Peyer's patch (tissue), 4 donors: Measurements from ENCODE around the gene DHX16. TPM values are rescaled to one million over a fixed set of nuclear protein-coding genes. Genes with fewer than 3 reads are reported as not detected.
A peak's percentile ranks its signal among the peaks of the same experiment; 100 is the strongest.
"Not testable (repeated sequence)": the region's sequence is repeated elsewhere in the genome, so short reads cannot be mapped to it uniquely, and the experiment has no call there.

ENCODE experiments used
- DNase-seq, 3 donors: peaks; one replicate each; pipeline ENCODE4 v3.0.0-alpha.2; 2017 to 2019
- H3K27ac ChIP-seq, 4 donors: fragments of 200-600 bp; sonication (generic); one replicate each; pipeline ENCODE4 v1.5.1; 2016 to 2019
- H3K27me3 ChIP-seq, 2 donors: fragments of 200-600 bp; sonication (generic); one replicate each; pipeline ENCODE4 v1.5.1; 2019
- H3K36me3 ChIP-seq, 3 donors: fragments of 200-600 bp; sonication (generic); one replicate each; pipeline ENCODE4 v1.5.1; 2016 to 2019
- H3K4me1 ChIP-seq, 4 donors: fragments of 200-600 bp; sonication (generic); one replicate each; pipeline ENCODE4 v1.5.1; 2016 to 2019
- H3K4me3 ChIP-seq, 4 donors: fragments of 200-600 bp; sonication (generic); 1 replicate in 3 of 4; 2 replicates in 1 of 4; pipeline ENCODE4 v1.5.1; 2016 to 2019; ENCODE audit warnings: mild to moderate bottlenecking in 1 of 4
- H3K9me3 ChIP-seq, 4 donors: fragments of 200-600 bp; sonication (generic); one replicate each; pipeline ENCODE4 v1.5.1; 2016 to 2019; ENCODE audit warnings: mild to moderate bottlenecking in 1 of 4
- CTCF ChIP-seq, 6 experiments: fragments of 450-650 bp in 4 of 6; fragments of 200-600 bp in 2 of 6; sonication (generic) in 1 of 6; IDR thresholded peaks; one replicate each; pipeline ENCODE4 v1.5.1; 2017 to 2019; ENCODE audit warnings: antibody characterized with exemption in 6 of 6, mild to moderate bottlenecking in 3 of 6, moderate library complexity in 1 of 6
- POLR2A ChIP-seq, 2 donors: fragments of 450-650 bp; IDR thresholded peaks; one replicate each; pipeline ENCODE4 v1.5.1; 2017; ENCODE audit warnings: antibody characterized with exemption in 2 of 2, mild to moderate bottlenecking in 2 of 2, moderate library complexity in 2 of 2
- total RNA-seq, 4 donors: library from RNA; depleted of rRNA; stranded (reverse); fragments of >200 nt; gene quantifications; one replicate each; pipeline ENCODE4 v1.1.0, GENCODE V29; 2016

DHX16 gene
- 10 to 100 TPM; 39.6 to 68.1 (median 58.2) TPM for total RNA-seq

GRCh38 chr6:30672445-30673253 lies at the start of gene DHX16:
Gene DHX16, minus strand, starts transcription at chr6:30673006. Its CDS starts 165 bp downstream, at chr6:30672841.
- TF ChIP-seq CTCF (IDR thresholded peaks at IDR 0.05), result peak; percentile 88 to 96 (median 94)
- peak; percentile 54 to 69 for TF ChIP-seq POLR2A (IDR thresholded peaks at IDR 0.05)
- Histone ChIP-seq H3K27me3 (no peaks in the 10 kb centered on the region), H3K4me1 (peaks cover 0 to 18% (median 11%) of the 10 kb centered on the region in 4 donors), H3K27ac (peak within 1 kb of the TSS; percentile 79 to 92 (median 89)), H3K4me3 (peak within 1 kb of the TSS; percentile 82 to 98 (median 95)), H3K36me3 (peaks cover 0 to 44% (median 0%) of the 10 kb centered on the region in 3 donors), H3K9me3 (no peaks in the 10 kb centered on the region)
- DNase-seq, result peak; percentile 95 to 98 (median 96)

- DNase-seq, result peak in 2 of 3 donors; percentile 25 to 61
- Histone ChIP-seq H3K4me1 (peaks cover 0 to 38% (median 4%) of the 10 kb centered on the region in 4 donors), H3K27ac (peak overlapping the region; percentile 90 to 95 (median 92)), H3K36me3 (peaks cover 0 to 43% (median 0%) of the 10 kb centered on the region in 3 donors), H3K4me3 (peak overlapping the region; percentile 69 to 71 (median 70))
- not testable (repeated sequence) for H3K9me3 ChIP-seq, H3K27me3 ChIP-seq
Measured at GRCh38 chr6:30722025-30722279, 49.1 kb upstream of the DHX16 start.

- DNase-seq, result peak; percentile 89 to 96 (median 93)
- Histone ChIP-seq H3K36me3 (peaks cover 0 to 38% (median 0%) of the 10 kb centered on the region in 3 donors), H3K4me1 (peaks cover 0 to 41% (median 5%) of the 10 kb centered on the region in 4 donors), H3K4me3 (peak overlapping the region; percentile 69 to 71 (median 70)), H3K27ac (peak overlapping the region; percentile 90 to 95 (median 92)), H3K9me3 (no peaks in the 10 kb centered on the region), H3K27me3 (no peaks in the 10 kb centered on the region)
- TF ChIP-seq CTCF (IDR thresholded peaks at IDR 0.05) (peak; percentile 54 to 77 (median 64)), POLR2A (IDR thresholded peaks at IDR 0.05) (no peak)
Measured at GRCh38 chr6:30721198-30722024, 48.6 kb upstream of the DHX16 start.

DNA sequence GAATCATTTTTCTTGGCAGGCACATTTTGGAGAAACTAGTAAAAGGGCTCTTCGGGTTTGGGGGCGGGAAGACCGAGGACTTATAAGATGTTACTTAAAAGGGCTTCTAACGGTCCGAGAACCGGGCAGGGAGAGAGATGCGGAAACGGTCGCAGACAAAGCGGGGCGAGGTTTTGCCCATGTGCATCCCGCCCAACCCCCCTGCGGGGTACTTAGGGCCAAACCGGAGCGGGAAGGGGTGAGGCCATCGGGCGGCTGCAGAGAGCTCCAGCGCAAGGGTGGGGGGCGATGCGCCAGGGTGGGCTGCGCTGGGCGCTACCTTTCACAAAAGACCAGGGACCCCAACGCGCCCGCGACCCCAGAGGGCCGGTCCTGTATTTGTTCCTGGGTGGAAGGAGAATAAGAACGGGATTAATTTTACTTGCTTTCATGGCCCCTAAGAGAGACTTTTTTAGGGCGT lies 48.0 kb upstream of the DHX16 start:
- Histone ChIP-seq H3K4me1 (peaks cover 0 to 46% (median 7%) of the 10 kb centered on the region in 4 donors), H3K27ac (peak overlapping the region; percentile 90 to 95 (median 92)), H3K4me3 (peak overlapping the region; percentile 69 to 71 (median 70)), H3K27me3 (no peaks in the 10 kb centered on the region), H3K36me3 (peaks cover 0 to 31% (median 0%) of the 10 kb centered on the region in 3 donors), H3K9me3 (no peaks in the 10 kb centered on the region)
- DNase-seq, result peak; percentile 79 to 90 (median 85)
- TF ChIP-seq POLR2A (IDR thresholded peaks at IDR 0.05) (no peak), CTCF (IDR thresholded peaks at IDR 0.05) (no peak)

- no peaks in the 10 kb centered on the region for H3K27me3 ChIP-seq
- peak; percentile 95 to 99 (median 97) for DNase-seq
- H3K9me3 ChIP-seq, result no peaks in the 10 kb centered on the region
- TF ChIP-seq CTCF (IDR thresholded peaks at IDR 0.05) (peak in 3 of 6 experiments; percentile 26 to 40 (median 30)), POLR2A (IDR thresholded peaks at IDR 0.05) (peak; percentile 92 to 95)
- peak within 1 kb of the TSS; percentile 69 to 71 (median 70) for H3K4me3 ChIP-seq
- H3K36me3 ChIP-seq, result peaks cover 0 to 24% (median 0%) of the 10 kb centered on the region in 3 donors
- H3K4me1 ChIP-seq, result peaks cover 0 to 46% (median 7%) of the 10 kb centered on the region in 4 donors
- H3K27ac ChIP-seq, result peak within 1 kb of the TSS; percentile 90 to 95 (median 92)
Measured at GRCh38 chr6:30719791-30720737, 47.3 kb upstream of the DHX16 start, which contains the start of gene TUBB. Gene TUBB, plus strand, starts transcription at chr6:30720352. Its CDS starts 155 bp downstream, at chr6:30720507.
